ENCODE results near the gene DBP.
"Not testable (repeated sequence)": the region's sequence is repeated elsewhere in the genome, so short reads cannot be mapped to it uniquely, and the experiment has no call there.

DNA sequence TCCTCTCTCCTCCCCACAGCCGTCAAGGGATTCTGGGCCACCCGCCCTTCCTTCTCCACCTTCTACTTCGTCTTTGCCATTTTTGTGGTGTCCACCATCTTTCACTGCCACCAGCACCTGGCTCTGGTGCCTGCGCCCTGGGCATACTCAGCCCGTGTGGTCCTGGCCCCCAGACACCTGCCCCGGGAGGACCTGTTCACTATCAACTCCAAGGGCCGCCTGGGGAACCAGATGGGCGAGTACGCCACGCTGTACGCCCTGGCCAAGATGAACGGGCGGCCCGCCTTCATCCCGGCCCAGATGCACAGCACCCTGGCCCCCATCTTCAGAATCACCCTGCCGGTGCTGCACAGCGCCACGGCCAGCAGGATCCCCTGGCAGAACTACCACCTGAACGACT lies 42.8 kb upstream of the DBP start:
- TF ChIP-seq, protein P1, sequence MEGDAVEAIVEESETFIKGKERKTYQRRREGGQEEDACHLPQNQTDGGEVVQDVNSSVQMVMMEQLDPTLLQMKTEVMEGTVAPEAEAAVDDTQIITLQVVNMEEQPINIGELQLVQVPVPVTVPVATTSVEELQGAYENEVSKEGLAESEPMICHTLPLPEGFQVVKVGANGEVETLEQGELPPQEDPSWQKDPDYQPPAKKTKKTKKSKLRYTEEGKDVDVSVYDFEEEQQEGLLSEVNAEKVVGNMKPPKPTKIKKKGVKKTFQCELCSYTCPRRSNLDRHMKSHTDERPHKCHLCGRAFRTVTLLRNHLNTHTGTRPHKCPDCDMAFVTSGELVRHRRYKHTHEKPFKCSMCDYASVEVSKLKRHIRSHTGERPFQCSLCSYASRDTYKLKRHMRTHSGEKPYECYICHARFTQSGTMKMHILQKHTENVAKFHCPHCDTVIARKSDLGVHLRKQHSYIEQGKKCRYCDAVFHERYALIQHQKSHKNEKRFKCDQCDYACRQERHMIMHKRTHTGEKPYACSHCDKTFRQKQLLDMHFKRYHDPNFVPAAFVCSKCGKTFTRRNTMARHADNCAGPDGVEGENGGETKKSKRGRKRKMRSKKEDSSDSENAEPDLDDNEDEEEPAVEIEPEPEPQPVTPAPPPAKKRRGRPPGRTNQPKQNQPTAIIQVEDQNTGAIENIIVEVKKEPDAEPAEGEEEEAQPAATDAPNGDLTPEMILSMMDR (conservative IDR thresholded peaks at IDR 0.05; ENCODE audit: low read length), result not testable (repeated sequence)
- not testable (repeated sequence) for TF ChIP-seq EZH2phosphoT487 (IDR thresholded peaks at IDR 0.05; ENCODE audit: borderline replicate concordance)

All from Loucy (cell line).